Fibroblast of lung (primary cell): ENCODE measurements around the gene SLC34A3.

Experiments used
- EZH2 ChIP-seq: IDR thresholded peaks from 2 replicates; pipeline ENCODE4 v1.5.1; 2012; ENCODE audit warnings: low read length, control low read depth, mild to moderate bottlenecking; ENCODE audit errors: missing control alignments
- TF ChIP-seq, protein P1 (sequence below), 2 donors: IDR thresholded peaks in 1 of 2; conservative IDR thresholded peaks in 1 of 2; 1 replicate in 1 of 2; 2 replicates in 1 of 2; pipeline ENCODE4 v1.5.1; 2011 to 2012; ENCODE audit warnings: low read length in 2 of 2, control low read depth in 1 of 2, inconsistent platforms in 1 of 2, low read depth in 1 of 2, mild to moderate bottlenecking in 1 of 2

- TF ChIP-seq EZH2: no peak
- TF ChIP-seq, protein P1, sequence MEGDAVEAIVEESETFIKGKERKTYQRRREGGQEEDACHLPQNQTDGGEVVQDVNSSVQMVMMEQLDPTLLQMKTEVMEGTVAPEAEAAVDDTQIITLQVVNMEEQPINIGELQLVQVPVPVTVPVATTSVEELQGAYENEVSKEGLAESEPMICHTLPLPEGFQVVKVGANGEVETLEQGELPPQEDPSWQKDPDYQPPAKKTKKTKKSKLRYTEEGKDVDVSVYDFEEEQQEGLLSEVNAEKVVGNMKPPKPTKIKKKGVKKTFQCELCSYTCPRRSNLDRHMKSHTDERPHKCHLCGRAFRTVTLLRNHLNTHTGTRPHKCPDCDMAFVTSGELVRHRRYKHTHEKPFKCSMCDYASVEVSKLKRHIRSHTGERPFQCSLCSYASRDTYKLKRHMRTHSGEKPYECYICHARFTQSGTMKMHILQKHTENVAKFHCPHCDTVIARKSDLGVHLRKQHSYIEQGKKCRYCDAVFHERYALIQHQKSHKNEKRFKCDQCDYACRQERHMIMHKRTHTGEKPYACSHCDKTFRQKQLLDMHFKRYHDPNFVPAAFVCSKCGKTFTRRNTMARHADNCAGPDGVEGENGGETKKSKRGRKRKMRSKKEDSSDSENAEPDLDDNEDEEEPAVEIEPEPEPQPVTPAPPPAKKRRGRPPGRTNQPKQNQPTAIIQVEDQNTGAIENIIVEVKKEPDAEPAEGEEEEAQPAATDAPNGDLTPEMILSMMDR (conservative IDR thresholded peaks at IDR 0.05 in 1 of 2, IDR thresholded peaks at IDR 0.05 in 1 of 2; ENCODE audit: low read depth in 1 of 2, low read length in 2 of 2): no peak
These were observed 43.3 kb upstream of the SLC34A3 start for GRCh38 chr9:137187386-137187785.
